Epithelial cell of proximal tubule (primary cell): Measurements from ENCODE around the gene KLF6. TPM values are rescaled to one million over a fixed set of nuclear protein-coding genes. Genes with fewer than 3 reads are reported as not detected.

Experiments
- DNase-seq: peaks from one replicate; pipeline ENCODE4 v3.0.0-alpha.2; 2011; ENCODE audit warnings: low read depth
- H3K4me3 ChIP-seq: 2 replicates; pipeline ENCODE4 v1.5.1; 2011; ENCODE audit warnings: low read depth, mild to moderate bottlenecking, low read length
- total RNA-seq: library from RNA; depleted of rRNA; stranded (reverse); fragments of >200 nt; gene quantifications from 2 replicates; pipeline ENCODE4 v1.2.3, GENCODE V29; 2015
- TF ChIP-seq, protein P1 (sequence below): conservative IDR thresholded peaks from 2 replicates; pipeline ENCODE4 v1.5.1; 2012; ENCODE audit warnings: low read depth, mild to moderate bottlenecking, low read length

Gene KLF6
- total RNA-seq, 1 donor from 2014 or later, result 88.1 TPM

DNA sequence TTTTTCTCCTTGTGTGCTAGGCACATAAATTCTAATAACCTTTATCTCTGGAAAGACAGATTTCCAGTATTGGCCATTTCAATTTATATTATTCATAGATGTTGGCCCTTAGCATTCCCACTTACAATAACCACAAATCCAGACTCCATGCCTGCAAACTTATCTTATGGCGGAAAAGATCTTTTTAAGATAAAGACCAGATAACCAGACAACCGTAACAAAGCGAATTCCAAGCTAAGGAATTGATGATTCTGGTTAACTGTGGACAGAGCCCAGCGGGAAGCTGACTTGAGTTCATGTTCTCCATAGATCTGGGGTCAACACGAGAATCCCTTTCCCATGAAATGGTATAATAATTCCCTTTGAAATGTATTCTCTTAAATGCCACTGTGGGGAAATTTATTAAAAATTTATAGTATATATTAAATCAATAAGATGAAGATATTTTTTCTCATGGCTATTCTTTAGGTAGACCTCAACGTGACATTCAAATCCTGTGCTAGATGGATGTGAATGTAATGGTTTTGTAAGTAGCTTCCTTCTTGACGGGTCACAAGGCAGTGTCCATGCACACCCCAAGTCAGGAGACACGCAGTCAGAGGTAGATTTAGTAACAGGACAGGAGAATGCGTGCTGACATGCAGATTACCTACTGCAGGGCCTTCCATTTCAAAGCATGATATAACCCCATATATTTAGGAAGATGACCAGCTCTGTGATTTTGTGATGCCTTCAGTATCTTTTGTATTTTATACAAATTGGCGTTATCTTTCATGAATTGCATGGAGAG lies 37.7 kb upstream of the KLF6 start:
- H3K4me3 ChIP-seq, result no peak overlapping the region
- DNase-seq, result no peak
- TF ChIP-seq, protein P1, sequence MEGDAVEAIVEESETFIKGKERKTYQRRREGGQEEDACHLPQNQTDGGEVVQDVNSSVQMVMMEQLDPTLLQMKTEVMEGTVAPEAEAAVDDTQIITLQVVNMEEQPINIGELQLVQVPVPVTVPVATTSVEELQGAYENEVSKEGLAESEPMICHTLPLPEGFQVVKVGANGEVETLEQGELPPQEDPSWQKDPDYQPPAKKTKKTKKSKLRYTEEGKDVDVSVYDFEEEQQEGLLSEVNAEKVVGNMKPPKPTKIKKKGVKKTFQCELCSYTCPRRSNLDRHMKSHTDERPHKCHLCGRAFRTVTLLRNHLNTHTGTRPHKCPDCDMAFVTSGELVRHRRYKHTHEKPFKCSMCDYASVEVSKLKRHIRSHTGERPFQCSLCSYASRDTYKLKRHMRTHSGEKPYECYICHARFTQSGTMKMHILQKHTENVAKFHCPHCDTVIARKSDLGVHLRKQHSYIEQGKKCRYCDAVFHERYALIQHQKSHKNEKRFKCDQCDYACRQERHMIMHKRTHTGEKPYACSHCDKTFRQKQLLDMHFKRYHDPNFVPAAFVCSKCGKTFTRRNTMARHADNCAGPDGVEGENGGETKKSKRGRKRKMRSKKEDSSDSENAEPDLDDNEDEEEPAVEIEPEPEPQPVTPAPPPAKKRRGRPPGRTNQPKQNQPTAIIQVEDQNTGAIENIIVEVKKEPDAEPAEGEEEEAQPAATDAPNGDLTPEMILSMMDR, result no peak

DNA sequence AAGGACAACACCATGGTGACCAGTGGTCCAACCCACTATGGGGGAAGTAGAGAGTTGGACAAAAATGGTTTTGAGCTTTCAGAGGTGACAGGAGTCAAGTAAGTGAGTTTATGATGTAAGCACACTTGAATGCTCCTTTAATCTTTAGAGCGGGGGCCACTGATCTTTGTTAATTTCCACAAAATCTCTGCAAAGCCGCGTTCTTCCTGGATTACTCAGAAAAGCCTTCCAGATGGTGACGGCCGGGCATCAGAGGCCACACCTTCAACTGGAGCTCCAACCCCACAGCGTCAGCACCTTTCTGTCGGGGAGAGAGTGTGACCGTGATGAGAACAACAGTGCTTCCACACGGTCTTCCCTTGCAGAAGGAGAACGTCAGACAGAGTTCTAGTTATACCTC lies 35.2 kb upstream of the KLF6 start:
- TF ChIP-seq, protein P1, result no peak
- H3K4me3 ChIP-seq, result no peak overlapping the region
- no peak for DNase-seq

DNA sequence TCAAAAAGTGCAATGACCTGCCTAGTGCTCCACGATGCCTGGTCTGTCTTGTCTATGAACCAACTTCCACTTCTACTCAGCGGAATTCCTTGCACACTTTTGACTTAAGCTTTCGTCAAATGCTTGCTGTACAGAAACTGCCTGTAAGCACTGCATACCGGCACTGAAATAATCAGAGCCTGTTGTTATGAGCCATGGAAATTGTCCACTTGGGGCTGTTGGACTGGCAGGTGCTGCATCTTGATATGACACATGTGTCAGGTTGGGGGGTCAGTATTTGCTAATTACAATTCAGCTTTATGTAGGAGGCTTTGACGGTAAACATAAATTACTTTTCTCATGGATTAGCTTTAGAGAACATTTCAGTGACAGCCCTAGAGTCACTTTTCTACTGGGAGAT lies 32.0 kb upstream of the KLF6 start:
- TF ChIP-seq, protein P1, result no peak
- no peak for DNase-seq

DNA sequence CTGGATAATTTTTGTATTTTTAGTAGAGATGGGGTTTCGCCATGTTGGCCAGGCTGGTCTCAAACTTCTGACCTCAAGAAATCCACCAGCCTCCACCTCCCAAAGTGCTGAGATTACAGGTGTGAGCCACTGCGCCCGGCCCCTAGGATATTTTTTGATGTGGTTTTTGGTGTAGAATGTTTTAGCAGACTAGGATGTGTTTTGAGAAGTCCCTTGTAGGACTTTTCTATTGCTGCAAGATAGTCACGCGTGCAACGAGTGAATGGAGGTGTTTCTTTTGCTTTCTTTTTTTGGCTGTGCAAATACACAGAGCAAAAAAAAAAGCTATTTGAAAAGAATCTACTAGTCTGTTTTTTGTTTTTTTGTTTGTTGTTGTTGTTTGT lies 29.8 kb upstream of the KLF6 start:
- TF ChIP-seq, protein P1, result no peak
- DNase-seq, result no peak
- H3K4me3 ChIP-seq, result no peak overlapping the region

More for the DNA sequence above, 32.0 kb upstream of the KLF6 start:
- no peak overlapping the region for H3K4me3 ChIP-seq

DNA sequence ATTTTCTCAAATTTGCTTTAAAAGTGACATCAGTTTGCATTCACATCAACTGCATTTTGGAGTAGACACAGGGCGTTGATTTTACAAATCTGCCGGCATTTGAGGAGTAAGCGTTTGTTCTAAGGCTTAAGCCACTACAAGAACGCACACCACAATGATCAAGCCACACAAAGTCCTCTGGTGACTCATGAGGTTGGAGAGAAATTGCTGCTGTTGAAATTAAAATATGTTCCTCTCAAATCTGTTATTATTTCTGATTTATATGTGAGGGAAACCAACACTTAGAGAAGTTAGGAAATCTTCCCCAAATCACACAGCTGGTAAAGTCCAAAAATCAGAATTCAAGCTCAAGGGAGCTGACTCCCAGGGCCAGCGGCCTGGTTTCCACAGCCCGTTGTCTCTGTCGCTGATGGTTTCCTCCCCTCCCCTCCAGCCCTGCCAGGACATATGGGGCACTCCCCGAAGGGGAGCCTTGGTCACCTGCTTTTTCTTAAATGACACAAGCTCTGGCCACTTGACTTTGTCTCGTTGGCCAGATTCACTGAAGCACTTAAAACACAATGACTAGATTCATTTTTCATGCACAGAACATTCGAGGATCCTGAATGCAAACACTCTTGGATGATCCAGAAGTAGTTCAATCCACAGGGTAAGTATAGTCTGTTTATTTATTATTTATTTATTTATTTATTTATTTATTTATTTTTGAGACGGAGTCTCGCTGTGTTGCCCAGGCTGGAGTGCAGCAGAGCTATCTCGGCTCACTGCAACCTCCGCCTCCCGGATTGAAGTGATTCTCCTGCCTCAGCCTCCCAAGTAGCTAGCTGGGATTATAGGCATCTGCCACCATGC lies 29.2 kb upstream of the KLF6 start:
- DNase-seq, result no peak
- TF ChIP-seq, protein P1, result no peak
- no peak overlapping the region for H3K4me3 ChIP-seq

DNA sequence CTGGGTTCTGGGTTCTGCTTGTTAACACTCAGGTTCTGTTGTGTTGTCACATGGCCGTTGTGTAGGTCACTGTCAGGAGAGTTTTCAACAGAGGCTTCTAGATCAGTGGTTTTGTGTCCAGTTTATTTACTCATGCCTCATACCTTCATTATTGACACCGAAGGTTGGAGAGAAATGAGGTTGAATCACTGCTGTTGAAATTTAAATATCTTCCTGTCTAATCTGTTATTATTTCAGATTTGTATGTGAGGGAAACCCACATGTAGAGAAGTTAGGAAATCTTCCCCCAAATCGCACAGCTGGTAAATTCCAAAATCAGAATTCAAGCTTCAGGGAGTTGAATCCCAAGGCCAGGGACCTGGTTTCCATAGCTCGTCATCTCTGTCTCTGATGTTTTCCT lies 28.3 kb upstream of the KLF6 start:
- TF ChIP-seq, protein P1, result no peak
- DNase-seq, result no peak
- no peak overlapping the region for H3K4me3 ChIP-seq

DNA sequence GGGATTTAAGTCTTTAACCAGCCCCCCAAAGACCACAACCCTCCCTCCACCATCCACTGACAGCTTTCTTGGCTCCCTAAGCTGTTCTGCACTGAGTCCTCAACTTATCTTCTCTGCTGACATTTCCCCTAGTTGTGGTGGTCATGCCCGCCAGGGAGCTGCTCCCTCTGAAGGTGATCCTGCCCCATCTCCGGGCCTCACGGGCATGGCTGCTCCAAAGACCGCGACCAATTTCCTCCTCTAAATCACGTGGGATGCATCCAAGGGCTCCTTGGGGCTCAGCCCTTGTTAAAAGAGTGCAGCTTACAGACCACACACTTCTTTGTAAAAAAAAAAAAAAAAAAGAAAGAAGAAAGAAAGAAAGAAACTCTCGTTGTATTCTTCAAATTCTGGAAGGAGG lies 27.1 kb upstream of the KLF6 start:
- no peak overlapping the region for H3K4me3 ChIP-seq
- TF ChIP-seq, protein P1, result no peak
- no peak for DNase-seq
